Spleen (tissue), 7 donors: ENCODE data around the gene TMPRSS2.

Experiments used
- POLR2A ChIP-seq, 3 donors: fragments of 450-650 bp; IDR thresholded peaks; one replicate each; pipeline ENCODE4 v1.5.1; 2017; ENCODE audit warnings: antibody characterized with exemption in 3 of 3, mild to moderate bottlenecking in 1 of 3
- POLR2AphosphoS5 ChIP-seq, 3 donors: sonication (generic); formaldehyde crosslinking; IDR thresholded peaks; one replicate each; pipeline ENCODE4 v1.5.1; 2017; ENCODE audit warnings: antibody characterized with exemption in 3 of 3
- TF ChIP-seq, protein P1 (sequence below), 11 experiments: fragments of 200-600 bp in 7 of 11; fragments of 450-650 bp in 4 of 11; sonication (generic) in 4 of 11; IDR thresholded peaks in 8 of 11; conservative IDR thresholded peaks in 3 of 11; 1 replicate in 7 of 11; 2 replicates in 4 of 11; pipeline versions ENCODE4 v1.4.0 to v1.8.0; 2016 to 2021; ENCODE audit warnings: antibody characterized with exemption in 11 of 11, inconsistent platforms in 4 of 11, mild to moderate bottlenecking in 1 of 11
- donor health status: DM: no; HTN: no; CAD: no; lungs with moderate emphysema.
- donor health status: DM: no; HTN: no; CAD: no.
- donor health status: DM: no; HTN: no; CAD: no.

DNA sequence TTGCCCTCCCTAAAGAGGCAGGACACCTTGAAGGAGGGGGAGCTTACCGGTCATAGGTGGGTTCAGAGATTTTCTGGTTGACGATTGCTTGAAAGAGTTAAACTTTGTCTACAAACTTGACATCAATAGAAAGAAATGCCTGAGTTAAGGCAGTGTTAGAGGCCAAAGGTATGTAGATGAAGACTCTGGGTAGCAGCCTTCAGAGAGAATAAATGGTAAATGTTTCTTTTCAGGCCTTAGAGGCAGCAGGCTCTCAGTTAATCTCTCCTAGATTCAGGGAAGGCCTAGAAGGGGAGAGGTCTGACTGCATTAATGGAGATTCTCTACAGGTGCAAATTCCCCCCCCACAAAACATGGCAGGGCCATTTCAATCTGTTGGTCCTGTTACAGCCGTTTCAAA is 54.2 kb downstream of the TMPRSS2 start:
- TF ChIP-seq, protein P1, sequence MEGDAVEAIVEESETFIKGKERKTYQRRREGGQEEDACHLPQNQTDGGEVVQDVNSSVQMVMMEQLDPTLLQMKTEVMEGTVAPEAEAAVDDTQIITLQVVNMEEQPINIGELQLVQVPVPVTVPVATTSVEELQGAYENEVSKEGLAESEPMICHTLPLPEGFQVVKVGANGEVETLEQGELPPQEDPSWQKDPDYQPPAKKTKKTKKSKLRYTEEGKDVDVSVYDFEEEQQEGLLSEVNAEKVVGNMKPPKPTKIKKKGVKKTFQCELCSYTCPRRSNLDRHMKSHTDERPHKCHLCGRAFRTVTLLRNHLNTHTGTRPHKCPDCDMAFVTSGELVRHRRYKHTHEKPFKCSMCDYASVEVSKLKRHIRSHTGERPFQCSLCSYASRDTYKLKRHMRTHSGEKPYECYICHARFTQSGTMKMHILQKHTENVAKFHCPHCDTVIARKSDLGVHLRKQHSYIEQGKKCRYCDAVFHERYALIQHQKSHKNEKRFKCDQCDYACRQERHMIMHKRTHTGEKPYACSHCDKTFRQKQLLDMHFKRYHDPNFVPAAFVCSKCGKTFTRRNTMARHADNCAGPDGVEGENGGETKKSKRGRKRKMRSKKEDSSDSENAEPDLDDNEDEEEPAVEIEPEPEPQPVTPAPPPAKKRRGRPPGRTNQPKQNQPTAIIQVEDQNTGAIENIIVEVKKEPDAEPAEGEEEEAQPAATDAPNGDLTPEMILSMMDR (IDR thresholded peaks at IDR 0.05 in 8 of 11, conservative IDR thresholded peaks at IDR 0.05 in 3 of 11), result no peak
- TF ChIP-seq POLR2AphosphoS5 (IDR thresholded peaks at IDR 0.05) (no peak), POLR2A (IDR thresholded peaks at IDR 0.05) (no peak)
